Epithelial cell of umbilical artery (primary cell): Measurements from ENCODE around the gene PRR20E. TPM values are rescaled to one million over a fixed set of nuclear protein-coding genes. Genes with fewer than 3 reads are reported as not detected.

Experiments
- total RNA-seq: library from RNA; depleted of rRNA; stranded (reverse); fragments of >200 nt; gene quantifications from 2 replicates; pipeline ENCODE4 v1.2.3, GENCODE V29; 2014

Gene PRR20E
- total RNA-seq = not detected in 2 replicates

GRCh38 chr13:57166897-57167296 is at the start of gene PRR20E:
PRR20E (plus strand) TSS chr13:57167197; CDS start chr13:57167584, 387 bp downstream.

GRCh38 chr13:57140235-57140968 is 26.6 kb upstream of the PRR20E start, which contains the start of gene PRR20A:
PRR20A (plus strand) TSS chr13:57140918; CDS start chr13:57141305, 387 bp downstream.

GRCh38 chr13:57147188-57147587 is 19.8 kb upstream of the PRR20E start, which contains the start of gene PRR20B:
PRR20B (plus strand) TSS chr13:57147488; CDS start chr13:57147875, 387 bp downstream.

GRCh38 chr13:57153761-57154160 is 13.2 kb upstream of the PRR20E start, which contains the start of gene PRR20C:
PRR20C (plus strand) TSS chr13:57154061; CDS start chr13:57154448, 387 bp downstream.

GRCh38 chr13:57160332-57160731 is 6.7 kb upstream of the PRR20E start, which contains the start of gene PRR20D:
PRR20D (plus strand) TSS chr13:57160632; CDS start chr13:57161019, 387 bp downstream.

Other genes with a start within 250 kb of the PRR20E start
- not detected in 2 replicates for gene PRR20A, start 26.3 kb upstream of the PRR20E start, total RNA-seq
- gene PRR20B, start 19.7 kb upstream of the PRR20E start, total RNA-seq = not detected in 2 replicates
- not detected in 2 replicates for gene PRR20C, start 13.1 kb upstream of the PRR20E start, total RNA-seq
- not detected in 2 replicates for gene PRR20D, start 6.6 kb upstream of the PRR20E start, total RNA-seq